HG02973 (cell line): Measurements from ENCODE around the gene YEATS4.

Experiments
- ATAC-seq: cut with Tn5 transposase; IDR thresholded peaks from one replicate; pipeline ENCODE4 v1.9.1; 2021; ENCODE audit warnings: moderate library complexity; ENCODE audit not compliant: unreplicated experiment

YEATS4 gene

GRCh38 chr12:69388371-69388770, 28.8 kb downstream of the YEATS4 start:
- ATAC-seq: no peak

DNA sequence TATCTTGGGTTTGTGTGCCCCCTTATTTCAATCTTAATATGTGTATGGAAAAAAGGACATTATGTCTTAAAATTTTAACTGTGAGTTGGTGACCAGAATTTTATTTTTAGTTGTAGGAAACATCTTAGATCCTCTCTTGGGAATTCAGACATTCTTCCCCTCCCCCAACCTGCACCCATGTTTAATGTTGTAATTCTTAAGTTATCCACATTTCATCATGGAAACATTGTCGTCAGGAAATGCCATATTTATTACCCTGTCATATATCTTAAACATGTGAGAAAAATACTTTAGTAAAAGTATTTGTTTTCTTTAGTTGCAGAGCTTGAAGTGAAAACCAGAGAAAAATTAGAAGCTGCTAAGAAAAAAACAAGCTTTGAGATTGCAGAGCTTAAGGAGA, 30.3 kb downstream of the YEATS4 start:
- ATAC-seq: no peak

DNA sequence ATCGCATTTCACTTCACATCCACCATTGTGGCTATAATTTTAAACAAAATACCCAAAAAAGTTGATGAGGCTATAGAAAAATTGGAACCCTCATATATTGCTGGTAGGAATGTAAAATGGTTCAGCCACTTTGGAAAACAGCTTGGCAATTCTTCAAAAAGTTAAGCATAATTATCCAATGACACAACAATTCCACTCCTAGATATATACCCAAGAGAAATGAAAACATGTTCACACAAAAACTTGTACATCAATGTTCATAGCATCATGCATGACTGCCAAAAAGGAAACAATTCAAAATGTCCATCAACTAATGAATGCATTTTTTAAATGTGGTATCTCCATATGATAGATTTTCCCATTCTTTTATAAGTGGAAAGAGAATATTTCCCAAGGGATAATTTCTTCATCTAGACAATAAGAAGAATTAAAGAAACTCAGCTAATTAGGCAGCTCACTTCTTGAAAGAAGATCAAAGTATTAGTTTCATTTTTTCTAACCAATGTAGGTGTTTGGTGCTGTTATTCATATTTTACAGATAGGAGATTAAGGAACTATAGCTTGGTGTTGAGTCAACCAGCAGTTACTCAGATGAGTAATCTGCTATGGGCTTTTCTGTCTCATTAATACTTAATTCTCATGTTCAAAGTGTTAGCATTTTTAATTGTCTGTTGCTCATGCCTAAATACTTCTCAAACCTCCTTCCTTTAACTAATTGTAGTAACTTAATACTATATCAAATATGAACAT, 32.8 kb downstream of the YEATS4 start:
- peak; percentile 79 for ATAC-seq

DNA sequence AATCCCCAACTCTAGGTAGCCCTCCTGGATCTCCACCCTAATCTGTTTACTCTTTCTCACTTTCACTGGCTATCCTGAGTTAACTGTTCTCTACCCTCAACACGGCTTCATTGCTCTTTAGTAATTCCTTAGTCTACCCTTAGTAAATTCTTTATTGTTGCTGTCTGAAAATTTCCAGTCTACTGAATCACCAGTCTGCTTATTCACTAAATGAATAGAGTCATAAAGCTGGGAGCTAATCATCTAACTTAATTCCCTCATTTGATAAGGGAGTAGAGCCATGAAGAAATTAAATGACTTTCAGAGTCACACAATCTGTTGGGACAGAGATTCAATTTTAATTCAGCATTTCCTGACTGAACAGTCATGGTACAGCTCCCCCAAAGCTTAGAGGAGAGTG, 36.5 kb downstream of the YEATS4 start:
- ATAC-seq: no peak

DNA sequence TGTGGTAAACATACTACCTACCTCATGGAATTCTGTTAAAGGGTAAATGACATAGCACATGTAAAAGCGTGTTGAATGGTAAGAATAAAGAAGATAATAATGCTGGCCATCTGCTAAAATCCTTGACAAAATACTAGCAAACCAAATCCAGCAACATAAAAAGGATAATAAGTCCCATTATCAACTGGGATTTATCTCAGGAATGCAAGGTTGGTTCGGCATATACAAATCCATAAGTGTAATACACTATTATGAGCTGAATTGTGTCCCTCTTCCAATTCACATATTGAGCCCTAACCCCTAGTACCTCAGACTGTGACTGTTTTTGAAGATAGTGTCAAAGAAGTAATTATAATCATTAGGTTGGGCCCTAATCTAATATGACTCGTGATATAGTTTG, 37.4 kb downstream of the YEATS4 start:
- ATAC-seq: no peak

GRCh38 chr12:69397978-69398377, 38.4 kb downstream of the YEATS4 start:
- no peak for ATAC-seq

- no peak for ATAC-seq
Observed at GRCh38 chr12:69401940-69402339, 42.4 kb downstream of the YEATS4 start.

GRCh38 chr12:69404851-69405565, 45.5 kb downstream of the YEATS4 start:
- ATAC-seq: no peak

DNA sequence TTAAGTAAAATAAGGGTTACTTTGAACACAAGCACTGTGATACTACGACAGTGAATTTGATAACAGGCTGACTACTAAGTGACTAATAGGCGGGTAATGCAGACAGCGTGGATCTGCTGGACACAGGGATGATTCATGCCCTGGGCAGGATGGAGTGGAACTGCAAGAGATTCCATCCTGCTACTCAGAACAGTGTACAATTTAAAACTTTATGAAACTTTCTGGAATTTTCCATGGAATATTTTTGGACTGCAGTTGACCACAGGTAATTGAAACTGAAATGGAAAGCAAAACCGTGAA, 46.0 kb downstream of the YEATS4 start:
- no peak for ATAC-seq

DNA sequence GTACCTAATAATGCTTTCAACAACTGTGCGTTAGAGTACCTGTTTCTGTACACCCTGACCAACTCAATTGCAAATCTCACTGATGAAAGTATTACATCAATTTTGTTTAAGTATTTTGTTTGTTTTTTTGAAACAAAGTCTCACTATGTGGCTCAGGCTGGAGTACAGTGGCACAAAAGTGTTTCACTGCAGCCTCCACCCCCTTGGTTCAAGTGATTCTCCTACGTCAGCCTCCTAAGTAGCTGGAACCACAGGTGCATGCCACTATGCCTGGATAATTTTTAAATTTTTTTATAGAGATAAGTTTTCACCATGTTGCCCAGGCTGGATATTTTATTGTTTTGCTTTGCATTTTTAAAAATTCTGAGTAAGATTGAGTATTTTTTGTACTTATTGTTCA, 46.7 kb downstream of the YEATS4 start:
- ATAC-seq: no peak

DNA sequence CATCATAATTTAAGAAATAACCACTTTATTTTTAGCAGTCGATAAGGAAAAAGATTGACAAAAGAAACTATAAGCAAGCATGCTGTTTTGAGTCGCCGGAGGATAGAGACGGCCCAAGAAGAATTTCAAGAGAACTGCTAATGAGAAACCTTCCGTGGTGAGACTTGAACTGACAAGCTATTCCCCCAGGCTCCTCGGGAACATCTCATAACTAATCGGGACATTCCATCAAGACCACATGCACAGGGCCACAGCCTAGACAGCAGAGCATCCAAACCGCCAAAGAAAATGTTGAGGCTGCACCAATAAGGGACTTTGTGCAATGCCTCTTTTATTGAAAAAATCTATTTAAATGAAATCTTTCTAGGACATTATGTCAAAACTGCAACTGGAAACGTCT, 51.0 kb downstream of the YEATS4 start:
- ATAC-seq: no peak

GRCh38 chr12:69412655-69413054, 53.1 kb downstream of the YEATS4 start:
- ATAC-seq: no peak

DNA sequence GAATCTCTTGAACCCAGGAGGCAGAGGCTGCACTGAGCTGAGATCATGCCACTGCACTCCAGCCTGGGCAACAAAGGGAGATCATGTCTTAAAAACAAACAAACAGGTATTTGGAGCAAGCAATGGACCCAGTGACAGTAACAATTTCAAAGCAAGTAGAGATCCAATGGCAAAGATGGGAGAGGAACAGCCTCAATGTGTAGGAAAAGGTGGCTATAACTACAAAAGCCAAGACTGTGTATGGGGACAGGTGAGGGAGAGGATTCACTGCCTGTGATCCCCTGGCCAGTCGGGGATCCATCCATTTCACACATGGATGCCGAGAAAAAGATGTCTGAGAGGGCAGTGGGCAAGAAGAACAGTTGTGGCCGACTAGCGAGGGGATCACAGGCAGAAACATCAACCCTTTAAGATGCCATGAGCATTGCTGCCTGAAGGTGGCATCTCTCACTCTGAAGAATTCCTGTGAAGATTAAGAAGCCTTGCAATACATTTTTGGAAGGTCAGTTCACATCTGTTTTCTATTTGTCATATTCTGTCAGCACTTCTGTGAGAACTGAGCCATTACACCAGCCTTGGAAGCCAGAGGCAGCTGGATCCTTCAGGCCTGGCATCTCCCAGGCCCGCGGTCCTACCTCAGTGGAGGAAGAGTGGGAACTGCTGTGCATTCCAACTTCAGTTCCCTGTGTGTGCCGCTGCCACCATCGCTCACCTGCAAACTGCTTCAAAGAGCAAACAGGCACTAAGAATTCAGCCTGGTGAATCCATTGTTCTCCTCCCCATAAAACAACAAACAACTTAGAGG, 56.1 kb downstream of the YEATS4 start:
- ATAC-seq: no peak

- ATAC-seq: no peak
Observed at GRCh38 chr12:69417231-69417630, 57.7 kb downstream of the YEATS4 start.

- ATAC-seq: no peak
Observed at GRCh38 chr12:69417741-69418167, 58.2 kb downstream of the YEATS4 start.

DNA sequence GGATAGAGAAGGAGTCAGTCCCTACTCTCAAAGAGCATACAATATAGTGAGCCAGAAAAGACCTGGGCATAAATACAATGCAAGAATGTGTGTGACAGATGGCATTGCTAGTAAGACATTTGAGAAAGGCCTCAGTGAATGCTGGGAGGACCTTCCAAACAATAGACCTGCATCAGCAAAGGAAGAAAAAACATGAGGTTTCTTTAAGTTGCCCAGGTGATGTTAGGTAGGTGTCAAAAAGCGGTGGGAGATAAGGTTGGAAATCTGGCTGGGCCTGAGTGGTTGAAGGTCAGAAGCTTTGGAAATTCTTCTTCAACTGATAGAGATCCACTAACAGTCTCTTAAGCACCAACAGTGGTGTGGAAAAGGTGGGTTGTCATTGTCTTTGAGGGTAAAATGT, 60.2 kb downstream of the YEATS4 start:
- no peak for ATAC-seq

- no peak for ATAC-seq
Observed at GRCh38 chr12:69421548-69421947, 62.0 kb downstream of the YEATS4 start.

GRCh38 chr12:69423037-69423905, 63.7 kb downstream of the YEATS4 start:
- ATAC-seq: no peak

DNA sequence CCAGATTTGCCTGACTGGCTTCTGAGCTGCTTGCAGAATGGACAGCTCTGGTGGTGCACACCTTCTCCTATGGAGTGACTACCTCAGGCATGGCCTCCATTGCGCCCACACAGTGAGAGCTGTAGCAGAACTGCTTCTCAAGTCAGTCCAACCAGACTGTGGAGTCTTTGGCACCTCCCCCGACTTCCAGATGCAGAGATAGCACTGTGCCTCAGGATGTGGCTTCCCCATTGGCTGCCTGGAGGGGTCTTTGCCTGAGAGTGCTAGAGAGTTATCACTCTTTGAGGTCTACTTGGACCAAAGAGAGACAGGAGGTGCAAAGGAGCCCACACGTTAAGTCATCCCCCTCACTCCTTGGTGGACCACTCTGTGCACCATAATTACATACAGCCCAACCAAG, 65.9 kb downstream of the YEATS4 start:
- no peak for ATAC-seq

DNA sequence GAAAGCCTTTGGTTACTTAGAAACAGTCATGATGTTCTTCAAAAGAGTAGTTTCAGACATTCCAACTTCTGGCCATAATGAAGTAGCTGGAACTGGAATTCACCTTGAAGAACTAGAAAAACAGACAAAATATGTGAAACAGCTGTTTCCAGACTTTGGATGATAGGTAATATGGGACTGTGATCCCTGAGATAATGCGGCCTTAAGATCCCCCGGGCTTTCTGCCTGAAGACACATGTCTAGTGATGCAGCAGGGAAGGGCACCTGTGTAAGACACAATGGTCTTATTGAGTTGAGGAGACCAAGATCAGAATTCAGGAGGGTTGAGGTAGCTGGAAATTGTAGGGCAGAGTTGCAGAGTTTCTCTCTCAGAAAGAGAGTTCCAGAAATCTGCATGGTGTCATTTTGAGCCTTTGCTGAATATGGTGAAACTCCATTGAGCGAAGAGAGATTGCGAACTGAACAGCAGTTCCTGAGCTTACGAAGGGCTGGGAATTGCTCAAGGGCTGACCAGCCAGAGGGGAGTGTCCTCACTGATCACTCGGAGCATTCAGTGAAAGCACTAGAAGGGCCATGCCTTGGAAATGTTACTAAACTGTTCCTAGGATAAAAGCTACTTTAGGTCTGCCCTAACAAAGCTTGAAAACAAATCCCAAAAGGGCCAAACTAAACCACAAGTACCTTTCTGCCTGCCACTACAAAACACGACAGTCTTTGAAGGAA, 69.0 kb downstream of the YEATS4 start:
- ATAC-seq: no peak
